Measurements from ENCODE around the gene RABEP1. TPM values are rescaled to one million over a fixed set of nuclear protein-coding genes. Genes with fewer than 3 reads are reported as not detected.

RABEP1 gene
- total RNA-seq, 3 donors from 2014 or later (not counting 1 experiment from before 2014, with no cell fraction given) = 44.1 to 64.0 (median 44.2) TPM

DNA sequence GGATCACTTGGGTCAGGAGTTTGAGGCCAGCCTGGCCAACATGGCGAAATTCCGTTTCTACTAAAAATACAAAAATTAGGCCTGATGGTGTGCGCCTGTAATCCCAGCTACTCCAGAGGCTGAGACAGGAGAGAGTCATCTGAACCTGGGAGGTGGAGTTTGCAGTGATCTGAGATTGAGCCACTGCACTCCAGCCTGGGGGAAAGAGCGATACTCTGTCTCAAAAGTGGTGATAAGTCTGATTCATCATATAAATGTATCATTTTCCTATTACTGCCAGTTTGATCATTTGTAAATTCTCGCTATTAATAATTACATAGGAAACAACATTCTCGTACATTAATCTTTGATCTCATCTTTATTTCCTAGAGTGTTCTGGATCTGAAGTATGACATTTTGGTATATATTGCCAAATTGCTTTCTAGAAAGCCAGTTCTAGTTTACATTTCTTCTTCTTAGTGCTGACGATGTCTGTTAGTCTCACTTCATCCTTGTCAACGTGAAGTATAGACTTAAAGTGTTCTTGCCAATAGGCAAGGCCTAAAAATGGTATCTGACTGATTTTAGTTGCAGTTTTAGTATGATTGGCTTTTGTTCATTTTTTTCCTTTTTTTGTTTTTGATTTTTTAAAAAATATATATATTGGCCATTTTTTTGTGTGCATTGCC is 9.7 kb downstream of the RABEP1 start:
- peaks cover 3% of the 10 kb centered on the region for H3K4me1 ChIP-seq (ENCODE audit: control insufficient read depth, insufficient read depth, low read length)
- Mint-ChIP-seq H3K27me3 (ENCODE audit: low read depth in 2 of 2) (no peaks in the 10 kb centered on the region), H3K4me3 (no peak overlapping the region), H3K36me3 (no peaks in the 10 kb centered on the region), H3K9me3 (no peaks in the 10 kb centered on the region), H3K4me1 (peaks cover 39 to 40% of the 10 kb centered on the region in 2 donors), H3K27ac (peak overlapping the region in 1 of 2 donors; percentile 20)
- ATAC-seq = no peak
- no peaks in the 10 kb centered on the region for H3K36me3 ChIP-seq (ENCODE audit: control insufficient read depth, insufficient read depth, low read length)
- H3K27ac ChIP-seq (ENCODE audit: low read length) = no peak overlapping the region
- WGBS (ENCODE audit: insufficient coverage) = 95% methylated on average over 5 of the region's 8 CpGs
- no peak for DNase-seq
- no peaks in the 10 kb centered on the region for H3K9me3 ChIP-seq (ENCODE audit: control insufficient read depth, insufficient read depth, low read length)
- no peak overlapping the region for H3K4me3 ChIP-seq (ENCODE audit: low read length)
- H3K27me3 ChIP-seq (ENCODE audit: control insufficient read depth, insufficient read depth, low read length) = no peaks in the 10 kb centered on the region
- TF ChIP-seq, protein P1, sequence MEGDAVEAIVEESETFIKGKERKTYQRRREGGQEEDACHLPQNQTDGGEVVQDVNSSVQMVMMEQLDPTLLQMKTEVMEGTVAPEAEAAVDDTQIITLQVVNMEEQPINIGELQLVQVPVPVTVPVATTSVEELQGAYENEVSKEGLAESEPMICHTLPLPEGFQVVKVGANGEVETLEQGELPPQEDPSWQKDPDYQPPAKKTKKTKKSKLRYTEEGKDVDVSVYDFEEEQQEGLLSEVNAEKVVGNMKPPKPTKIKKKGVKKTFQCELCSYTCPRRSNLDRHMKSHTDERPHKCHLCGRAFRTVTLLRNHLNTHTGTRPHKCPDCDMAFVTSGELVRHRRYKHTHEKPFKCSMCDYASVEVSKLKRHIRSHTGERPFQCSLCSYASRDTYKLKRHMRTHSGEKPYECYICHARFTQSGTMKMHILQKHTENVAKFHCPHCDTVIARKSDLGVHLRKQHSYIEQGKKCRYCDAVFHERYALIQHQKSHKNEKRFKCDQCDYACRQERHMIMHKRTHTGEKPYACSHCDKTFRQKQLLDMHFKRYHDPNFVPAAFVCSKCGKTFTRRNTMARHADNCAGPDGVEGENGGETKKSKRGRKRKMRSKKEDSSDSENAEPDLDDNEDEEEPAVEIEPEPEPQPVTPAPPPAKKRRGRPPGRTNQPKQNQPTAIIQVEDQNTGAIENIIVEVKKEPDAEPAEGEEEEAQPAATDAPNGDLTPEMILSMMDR (IDR thresholded peaks at IDR 0.05) = no peak
- intact Hi-C loops (cut with micrococcal nuclease) = no loop called here

- no peaks in the 10 kb centered on the region for H3K27me3 Mint-ChIP-seq (ENCODE audit: low read depth in 2 of 2)
- Histone ChIP-seq H3K4me1 (ENCODE audit: control insufficient read depth, insufficient read depth, low read length) (no peaks in the 10 kb centered on the region), H3K9me3 (ENCODE audit: control insufficient read depth, insufficient read depth, low read length) (no peaks in the 10 kb centered on the region), H3K27me3 (ENCODE audit: control insufficient read depth, insufficient read depth, low read length) (no peaks in the 10 kb centered on the region), H3K4me3 (ENCODE audit: low read length) (no peak overlapping the region), H3K27ac (ENCODE audit: low read length) (no peak overlapping the region), H3K36me3 (ENCODE audit: control insufficient read depth, insufficient read depth, low read length) (peaks cover 2% of the 10 kb centered on the region)
- no peaks in the 10 kb centered on the region for H3K36me3 Mint-ChIP-seq
- TF ChIP-seq, protein P1 (IDR thresholded peaks at IDR 0.05) = no peak
- no peaks in the 10 kb centered on the region for H3K9me3 Mint-ChIP-seq
- intact Hi-C loops (cut with micrococcal nuclease) = no loop called here
- no peak for ATAC-seq
- peaks cover 46 to 52% of the 10 kb centered on the region in 2 donors for H3K4me1 Mint-ChIP-seq
- H3K4me3 Mint-ChIP-seq = no peak overlapping the region
- 78% methylated on average over 2 of the region's 2 CpGs for whole genome bisulfite sequencing (ENCODE audit: insufficient coverage)
- peak overlapping the region; percentile 9 to 44 for H3K27ac Mint-ChIP-seq
- peak in 1 of 2 donors; percentile 11 for DNase-seq
These were observed 15.2 kb downstream of the RABEP1 start for GRCh38 chr17:5297245-5297644.

- Mint-ChIP-seq H3K27me3 (ENCODE audit: low read depth in 2 of 2) (no peaks in the 10 kb centered on the region), H3K27ac (peak overlapping the region in 1 of 2 donors; percentile 50), H3K4me1 (peaks cover 46 to 52% of the 10 kb centered on the region in 2 donors), H3K4me3 (no peak overlapping the region), H3K9me3 (no peaks in the 10 kb centered on the region), H3K36me3 (no peaks in the 10 kb centered on the region)
- TF ChIP-seq, protein P1 (IDR thresholded peaks at IDR 0.05) = no peak
- 66% methylated on average over 4 of the region's 4 CpGs for WGBS (ENCODE audit: insufficient coverage)
- no peaks in the 10 kb centered on the region for H3K27me3 ChIP-seq (ENCODE audit: control insufficient read depth, insufficient read depth, low read length)
- no peak for DNase-seq
- H3K4me1 ChIP-seq (ENCODE audit: control insufficient read depth, insufficient read depth, low read length) = no peaks in the 10 kb centered on the region
- H3K36me3 ChIP-seq (ENCODE audit: control insufficient read depth, insufficient read depth, low read length) = peaks cover 2% of the 10 kb centered on the region
- H3K9me3 ChIP-seq (ENCODE audit: control insufficient read depth, insufficient read depth, low read length) = no peaks in the 10 kb centered on the region
- no peak overlapping the region for H3K4me3 ChIP-seq (ENCODE audit: low read length)
- intact Hi-C loops (cut with micrococcal nuclease) = no loop called here
- H3K27ac ChIP-seq (ENCODE audit: low read length) = no peak overlapping the region
- no peak for ATAC-seq
These were observed 17.3 kb downstream of the RABEP1 start for GRCh38 chr17:5299383-5299782.

DNA sequence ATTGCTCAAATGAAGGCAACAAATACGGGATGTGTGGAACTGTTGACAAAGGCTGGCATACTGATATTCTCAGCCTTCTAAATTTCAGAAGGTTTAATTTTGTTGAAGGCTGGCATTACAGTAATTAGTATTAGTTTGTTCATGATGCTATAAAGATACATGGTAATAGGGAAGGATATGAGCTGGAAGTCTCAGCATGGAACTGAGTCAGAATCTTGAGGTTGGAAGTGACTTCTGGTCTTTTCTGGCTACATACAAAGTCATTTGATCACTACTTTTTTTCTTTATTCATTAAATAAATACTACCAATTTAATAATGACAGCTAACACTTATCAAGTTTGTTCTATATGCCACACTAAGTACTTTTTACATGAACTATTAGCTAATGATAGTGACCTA is 22.6 kb downstream of the RABEP1 start:
- 100% methylated on average over 1 of the region's 1 CpG for WGBS (ENCODE audit: insufficient coverage)
- Histone ChIP-seq H3K4me3 (ENCODE audit: low read length) (no peak overlapping the region), H3K27ac (ENCODE audit: low read length) (no peak overlapping the region), H3K4me1 (ENCODE audit: control insufficient read depth, insufficient read depth, low read length) (peaks cover 5% of the 10 kb centered on the region), H3K27me3 (ENCODE audit: control insufficient read depth, insufficient read depth, low read length) (no peaks in the 10 kb centered on the region), H3K9me3 (ENCODE audit: control insufficient read depth, insufficient read depth, low read length) (no peaks in the 10 kb centered on the region), H3K36me3 (ENCODE audit: control insufficient read depth, insufficient read depth, low read length) (peaks cover 5% of the 10 kb centered on the region)
- Mint-ChIP-seq H3K36me3 (no peaks in the 10 kb centered on the region), H3K4me3 (no peak overlapping the region), H3K27me3 (ENCODE audit: low read depth in 2 of 2) (no peaks in the 10 kb centered on the region), H3K4me1 (peaks cover 38 to 66% of the 10 kb centered on the region in 2 donors), H3K27ac (peak overlapping the region in 1 of 2 donors; percentile 23), H3K9me3 (no peaks in the 10 kb centered on the region)
- DNase-seq (no peak), ATAC-seq (no peak)
- TF ChIP-seq, protein P1 (IDR thresholded peaks at IDR 0.05) = no peak
- intact Hi-C loops (cut with micrococcal nuclease) = loop anchor here (10.0 kb wide), 1 partner anchor 60 kb away; no protein-coding TSS in a partner anchor

Measured in natural killer cell (primary cell).